Right lobe of liver (tissue), 6 donors: Measurements from ENCODE around the gene GARIN5B. TPM values are rescaled to one million over a fixed set of nuclear protein-coding genes. Genes with fewer than 3 reads are reported as not detected.

Experiments
- ATAC-seq, 4 donors: fragments of 200-7000 bp; cut with Tn5 transposase; one replicate each; pipeline ENCODE4 v1.9.1; 2020; ENCODE audit warnings: mild to moderate bottlenecking in 4 of 4, moderate library complexity in 4 of 4
- DNase-seq, 3 donors: peaks; one replicate each; pipeline ENCODE4 v3.0.0-alpha.2; 2020
- H3K27ac ChIP-seq, 3 donors: fragments of 200-600 bp; one replicate each; pipeline ENCODE4 v1.8.0; 2022
- H3K27me3 ChIP-seq, 2 donors: fragments of 200-600 bp; one replicate each; pipeline ENCODE4 v1.8.0; 2022
- H3K36me3 ChIP-seq, 4 donors: fragments of 200-600 bp; sonication (generic) in 1 of 4; one replicate each; pipeline versions ENCODE4 v1.5.1 to v1.8.0; 2017 to 2022; ENCODE audit warnings: control low read depth in 1 of 4
- H3K4me1 ChIP-seq, 4 donors: fragments of 200-600 bp; sonication (generic) in 1 of 4; one replicate each; pipeline versions ENCODE4 v1.5.1 to v1.8.0; 2017 to 2022; ENCODE audit warnings: control low read depth in 1 of 4
- H3K4me3 ChIP-seq, 3 donors: fragments of 200-600 bp; one replicate each; pipeline ENCODE4 v1.8.0; 2022
- H3K9me3 ChIP-seq, 4 donors: fragments of 200-600 bp; sonication (generic) in 1 of 4; one replicate each; pipeline versions ENCODE4 v1.5.1 to v1.8.0; 2017 to 2022; ENCODE audit warnings: control low read depth in 1 of 4
- CTCF ChIP-seq, 4 donors: fragments of 200-600 bp in 3 of 4; fragments of 450-650 bp in 1 of 4; IDR thresholded peaks; one replicate each; pipeline versions ENCODE4 v1.5.1 to v1.8.0; 2016 to 2022; ENCODE audit warnings: antibody characterized with exemption in 4 of 4, mild to moderate bottlenecking in 2 of 4
- POLR2A ChIP-seq: fragments of 450-650 bp; IDR thresholded peaks from one replicate; pipeline ENCODE4 v1.6.1; 2017; ENCODE audit warnings: antibody characterized with exemption, mild to moderate bottlenecking
- WGBS: methylation state at CpG from one replicate; pipeline ENCODE4 v1.1.6; 2018; ENCODE audit warnings: low coverage, low lambda C conversion rate; ENCODE audit not compliant: insufficient coverage; ENCODE audit errors: missing lambda C conversion rate; 5-methylcytosine and 5-hydroxymethylcytosine counted together
- intact Hi-C, 2 donors: fragments of 100-400 bp; cut with DNase I; formaldehyde crosslinking; loops; one replicate each; pipeline versions ENCODE4 v1.11.2 to v1.14.1; 2022
- total RNA-seq, 6 experiments: library from RNA; depleted of rRNA in 2 of 6; stranded (reverse); fragments of >200 nt in 2 of 6; fragmentation: NEBNext Ultra II Directional in 3 of 6; extraction: Animal tissue kit (Norgen Biotek cat#: 25700) in 3 of 6; gene quantifications; one replicate each; pipeline versions ENCODE4 v1.1.0 to v1.2.4, GENCODE V29; 2016 to 2023
- donor health status: DM: no; HTN: yes; CAD: no.
- donor health status: DM: no; HTN: no; CAD: no.
- donor health status: DM: no; HTN: no; CAD: no.
- donor health status: DM: no; HTN: yes; CAD: no.
- donor health status: DM: no; HTN: yes; CAD: no.

GARIN5B gene
- total RNA-seq, 6 experiments from 2014 or later = not detected

GRCh38 chr19:55376241-55376933 is 13.3 kb upstream of the GARIN5B start, which contains the start of gene TMEM190:
TSS of gene TMEM190 (plus strand) at chr19:55376826. CDS start at chr19:55376854, 28 bp downstream.
- H3K27ac ChIP-seq = no peak within 1 kb of the TSS
- no peaks in the 10 kb centered on the region for H3K36me3 ChIP-seq
- WGBS = 29% methylated on average over 12 of the region's 21 CpGs
- H3K27me3 ChIP-seq = peaks cover 0 to 14% of the 10 kb centered on the region in 2 donors
- H3K4me1 ChIP-seq = no peaks in the 10 kb centered on the region
- peak in 1 of 3 donors; percentile 15 for DNase-seq
- H3K9me3 ChIP-seq = no peaks in the 10 kb centered on the region
- intact Hi-C loops = loop anchor here in 1 of 2 donors (10.0 kb wide), 1 partner anchor 82 kb away; no protein-coding TSS in a partner anchor
- no peak within 1 kb of the TSS for H3K4me3 ChIP-seq
- no peak for ATAC-seq
- TF ChIP-seq CTCF (IDR thresholded peaks at IDR 0.05) = no peak
- no peak for TF ChIP-seq POLR2A

- peaks cover 0 to 23% of the 10 kb centered on the region in 2 donors for H3K27me3 ChIP-seq
- no peaks in the 10 kb centered on the region for H3K36me3 ChIP-seq
- intact Hi-C loops = loop anchor here in 1 of 2 donors (10.0 kb wide), 1 partner anchor 79 kb away; no protein-coding TSS in a partner anchor
- H3K9me3 ChIP-seq = no peaks in the 10 kb centered on the region
- no peak overlapping the region for H3K4me3 ChIP-seq
- H3K27ac ChIP-seq = no peak overlapping the region
- 30% methylated on average over 8 of the region's 31 CpGs for WGBS
- ATAC-seq (peak in 1 of 4 donors; percentile 4), DNase-seq (peak in 1 of 3 donors; percentile 17)
- H3K4me1 ChIP-seq = no peaks in the 10 kb centered on the region
- TF ChIP-seq CTCF (IDR thresholded peaks at IDR 0.05) (no peak), POLR2A (no peak)
Observed at GRCh38 chr19:55373993-55374757, 11.1 kb upstream of the GARIN5B start.

- ATAC-seq = no peak
- DNase-seq = no peak
- WGBS = 50% methylated on average over 7 of the region's 9 CpGs
- Histone ChIP-seq H3K27me3 (peaks cover 0 to 23% of the 10 kb centered on the region in 2 donors), H3K36me3 (no peaks in the 10 kb centered on the region), H3K9me3 (no peaks in the 10 kb centered on the region), H3K4me3 (no peak overlapping the region), H3K27ac (no peak overlapping the region), H3K4me1 (no peaks in the 10 kb centered on the region)
- no peak for TF ChIP-seq POLR2A
- TF ChIP-seq CTCF (IDR thresholded peaks at IDR 0.05) = no peak
- intact Hi-C loops = loop anchor here in 1 of 2 donors (10.0 kb wide), 1 partner anchor 79 kb away; no protein-coding TSS in a partner anchor
Observed at GRCh38 chr19:55373306-55373992, 10.4 kb upstream of the GARIN5B start.

- WGBS = 33% methylated on average over 11 of the region's 24 CpGs
Observed at GRCh38 chr19:55372316-55373081, 9.4 kb upstream of the GARIN5B start.

More at GRCh38 chr19:55372316-55373081, 9.4 kb upstream of the GARIN5B start:
- DNase-seq (peak in 1 of 3 donors; percentile 19), ATAC-seq (peak in 1 of 4 donors; percentile 3)
- no peak overlapping the region for H3K4me3 ChIP-seq
- H3K36me3 ChIP-seq = no peaks in the 10 kb centered on the region
- peaks cover 0 to 23% of the 10 kb centered on the region in 2 donors for H3K27me3 ChIP-seq
- TF ChIP-seq POLR2A (no peak), CTCF (IDR thresholded peaks at IDR 0.05) (no peak)
- H3K9me3 ChIP-seq = no peaks in the 10 kb centered on the region
- H3K4me1 ChIP-seq = no peaks in the 10 kb centered on the region
- no peak overlapping the region for H3K27ac ChIP-seq
- intact Hi-C loops = loop anchor here in 1 of 2 donors (10.0 kb wide), 1 partner anchor 78 kb away; no protein-coding TSS in a partner anchor
